Adrenal gland (tissue), 12 donors: ENCODE measurements around the gene IL3RA. TPM values are rescaled to one million over a fixed set of nuclear protein-coding genes. Genes with fewer than 3 reads are reported as not detected.

Source experiments
- DNase-seq, 7 donors: peaks; one replicate each; pipeline ENCODE4 v3.0.0-alpha.2; 2019 to 2020
- H3K27ac ChIP-seq, 5 donors: fragments of 200-600 bp; sonication (generic) in 4 of 5; 1 replicate in 3 of 5; 2 replicates in 2 of 5; pipeline versions ENCODE4 v1.5.1 to v1.8.0; 2016 to 2020; ENCODE audit warnings: mild to moderate bottlenecking in 1 of 5
- H3K27me3 ChIP-seq: fragments of 200-600 bp; 2 replicates; pipeline ENCODE4 v1.8.0; 2021
- H3K36me3 ChIP-seq, 2 donors: fragments of 200-600 bp; replicated peaks in 1 of 2; 1 replicate in 1 of 2; 2 replicates in 1 of 2; pipeline versions ENCODE4 v1.5.1 to v1.8.0; 2018 to 2022
- H3K4me1 ChIP-seq, 2 donors: fragments of 200-600 bp; replicated peaks in 1 of 2; 1 replicate in 1 of 2; 2 replicates in 1 of 2; pipeline versions ENCODE4 v1.5.1 to v1.8.0; 2018 to 2021
- H3K4me3 ChIP-seq, 4 donors: fragments of 200-600 bp; sonication (generic) in 3 of 4; one replicate each; pipeline ENCODE4 v1.5.1; 2016 to 2018
- H3K9me3 ChIP-seq, 3 donors: fragments of 200-600 bp; sonication (generic) in 1 of 3; replicated peaks in 1 of 3; 1 replicate in 2 of 3; 2 replicates in 1 of 3; pipeline versions ENCODE4 v1.5.1 to v1.8.0; 2016 to 2021
- POLR2A ChIP-seq, 2 donors: fragments of 450-650 bp; IDR thresholded peaks; one replicate each; pipeline ENCODE4 v1.6.1; 2017; ENCODE audit warnings: antibody characterized with exemption in 2 of 2, mild to moderate bottlenecking in 2 of 2, moderate library complexity in 1 of 2
- WGBS, 4 donors: extraction: QIAGEN DNeasy Blood & Tissue Kit in 2 of 4; methylation state at CpG; one replicate each; pipeline versions ENCODE4 v1.1.5 to v1.1.7; 2013 to 2017; 5-methylcytosine and 5-hydroxymethylcytosine counted together
- intact Hi-C, 2 donors: fragments of 100-400 bp; cut with DNase I; formaldehyde crosslinking; loops; one replicate each; pipeline versions ENCODE4 v1.14.1 to v1.15.0; 2022 to 2023
- polyA plus RNA-seq, 3 donors: library from polyadenylated mRNA; stranded (reverse); fragments of 200-250 nt in 2 of 3; fragments of 350-450 nt in 1 of 3; fragmentation: Illumina TruSeq in 1 of 3; extraction: RNeasy Lipid Tissue Mini Kit (QIAGEN cat#74804) in 1 of 3; gene quantifications; one replicate each; pipeline ENCODE4 v1.2.3, GENCODE V29; 2013 to 2014
- total RNA-seq, 9 donors: library from RNA; depleted of rRNA in 4 of 9; stranded (reverse); fragments of >200 nt in 4 of 9; fragments of 120-200 nt in 1 of 9; fragmentation: NEBNext Ultra II Directional in 1 of 9; extraction: Animal tissue kit (Norgen Biotek cat#: 25700) in 1 of 9; gene quantifications; one replicate each; pipeline versions ENCODE4 v1.1.0 to v1.2.4, GENCODE V29; 2013 to 2023
- TF ChIP-seq, protein P1 (sequence below), 6 experiments: fragments of 450-650 bp in 4 of 6; fragments of 200-600 bp in 2 of 6; sonication (generic) in 1 of 6; IDR thresholded peaks; 1 replicate in 5 of 6; 2 replicates in 1 of 6; pipeline versions ENCODE4 v1.5.1 to v1.8.0; 2016 to 2021; ENCODE audit warnings: antibody characterized with exemption in 6 of 6, mild to moderate bottlenecking in 2 of 6, moderate library complexity in 1 of 6
- donor health status: healthy with polysubstance abuse.
- donor health status: Bipolar disorder and iron deficiency.
- donor health status: DM: yes; HTN: yes; CAD: no.
- donor health status: DM: no; HTN: no; CAD: no.
- donor health status: DM: no; HTN: no; CAD: no.
- donor health status: DM: yes; HTN: yes; CAD: no.

The IL3RA gene
- total and polyA plus RNA-seq, 12 donors: 1.4 to 7.4 (median 3.1) TPM

DNA sequence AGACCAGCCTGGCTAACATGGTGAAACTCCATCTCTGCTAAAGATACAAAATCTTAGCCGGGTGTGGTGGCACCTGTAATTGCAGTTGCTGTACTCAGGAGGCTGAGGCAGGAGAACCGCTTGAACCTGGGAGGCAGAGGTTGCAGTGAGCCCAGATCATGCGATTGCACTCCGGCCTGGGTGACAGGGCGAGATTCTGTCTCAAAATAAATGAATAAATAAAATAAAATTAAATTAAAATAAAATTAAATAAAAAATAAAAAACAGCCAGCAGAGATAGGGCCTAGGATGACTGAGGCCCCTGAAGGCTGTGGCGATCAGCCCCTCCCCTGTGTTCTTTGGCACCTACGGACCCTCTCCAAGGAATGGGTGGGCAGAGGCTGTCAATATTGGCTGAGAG lies 22.8 kb upstream of the IL3RA start:
- Histone ChIP-seq H3K27ac (no peak overlapping the region), H3K27me3 (no peaks in the 10 kb centered on the region), H3K4me1 (no peaks in the 10 kb centered on the region), H3K4me3 (no peak overlapping the region), H3K36me3 (no peaks in the 10 kb centered on the region), H3K9me3 (no peaks in the 10 kb centered on the region)
- intact Hi-C loops: no loop called here
- WGBS, 4 donors: 83 to 94% (median 87%) methylated on average over 7 of the region's 7 CpGs
- TF ChIP-seq, protein P1, sequence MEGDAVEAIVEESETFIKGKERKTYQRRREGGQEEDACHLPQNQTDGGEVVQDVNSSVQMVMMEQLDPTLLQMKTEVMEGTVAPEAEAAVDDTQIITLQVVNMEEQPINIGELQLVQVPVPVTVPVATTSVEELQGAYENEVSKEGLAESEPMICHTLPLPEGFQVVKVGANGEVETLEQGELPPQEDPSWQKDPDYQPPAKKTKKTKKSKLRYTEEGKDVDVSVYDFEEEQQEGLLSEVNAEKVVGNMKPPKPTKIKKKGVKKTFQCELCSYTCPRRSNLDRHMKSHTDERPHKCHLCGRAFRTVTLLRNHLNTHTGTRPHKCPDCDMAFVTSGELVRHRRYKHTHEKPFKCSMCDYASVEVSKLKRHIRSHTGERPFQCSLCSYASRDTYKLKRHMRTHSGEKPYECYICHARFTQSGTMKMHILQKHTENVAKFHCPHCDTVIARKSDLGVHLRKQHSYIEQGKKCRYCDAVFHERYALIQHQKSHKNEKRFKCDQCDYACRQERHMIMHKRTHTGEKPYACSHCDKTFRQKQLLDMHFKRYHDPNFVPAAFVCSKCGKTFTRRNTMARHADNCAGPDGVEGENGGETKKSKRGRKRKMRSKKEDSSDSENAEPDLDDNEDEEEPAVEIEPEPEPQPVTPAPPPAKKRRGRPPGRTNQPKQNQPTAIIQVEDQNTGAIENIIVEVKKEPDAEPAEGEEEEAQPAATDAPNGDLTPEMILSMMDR (IDR thresholded peaks at IDR 0.05): no peak
- no peak for TF ChIP-seq POLR2A (IDR thresholded peaks at IDR 0.05)
- no peak for DNase-seq

DNA sequence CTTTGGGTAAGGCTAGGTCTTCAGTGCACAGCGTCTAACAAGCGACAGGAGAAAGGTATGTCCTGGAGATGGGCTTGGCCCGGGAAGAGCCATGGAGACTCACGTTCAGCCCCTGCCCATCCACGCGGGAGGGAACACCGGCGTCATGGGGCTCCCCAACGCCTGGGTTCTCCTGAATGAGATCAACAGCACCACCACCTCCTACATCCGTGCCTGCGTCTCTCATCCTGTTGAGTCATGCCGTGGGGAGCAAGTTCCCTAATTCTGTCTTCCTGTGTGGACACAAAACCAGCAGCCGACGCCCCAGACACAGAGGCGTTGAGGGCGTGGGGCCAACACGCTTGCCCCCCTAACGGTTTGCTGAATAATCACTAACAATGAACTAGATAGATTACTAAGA lies 20.1 kb upstream of the IL3RA start:
- peak; percentile 41 to 80 (median 63) for DNase-seq
- Histone ChIP-seq H3K36me3 (no peaks in the 10 kb centered on the region), H3K4me1 (no peaks in the 10 kb centered on the region), H3K27ac (peak overlapping the region in 1 of 5 donors; percentile 27), H3K9me3 (no peaks in the 10 kb centered on the region), H3K4me3 (no peak overlapping the region), H3K27me3 (no peaks in the 10 kb centered on the region)
- intact Hi-C loops: no loop called here
- 60 to 81% (median 68%) methylated on average over 9 to 18 of the region's 18 CpGs for WGBS, 4 donors
- TF ChIP-seq, protein P1 (IDR thresholded peaks at IDR 0.05): no peak
- TF ChIP-seq POLR2A (IDR thresholded peaks at IDR 0.05): no peak

DNA sequence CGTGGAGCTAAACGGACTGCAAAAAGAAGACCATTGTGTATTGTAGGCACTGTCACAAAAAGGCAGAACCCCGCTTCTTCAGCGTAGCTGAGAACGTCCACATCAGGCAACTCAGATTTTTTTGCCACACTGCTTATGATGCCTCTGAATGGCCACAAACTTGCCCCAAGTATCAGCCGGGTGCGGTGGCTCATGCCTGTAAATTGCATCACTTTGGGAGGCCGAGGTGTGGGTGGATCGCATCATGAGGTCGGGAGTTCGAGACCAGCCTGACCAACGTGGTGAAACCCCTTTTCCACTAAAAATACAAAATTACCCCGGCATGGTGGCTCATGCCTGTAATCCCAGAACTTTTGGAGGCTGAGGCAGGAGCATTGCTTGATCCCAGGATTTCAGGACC lies 14.9 kb upstream of the IL3RA start:
- 63 to 70% (median 67%) methylated on average over 13 of the region's 13 CpGs for WGBS, 4 donors
- Histone ChIP-seq H3K27ac (no peak overlapping the region), H3K27me3 (no peaks in the 10 kb centered on the region), H3K9me3 (no peaks in the 10 kb centered on the region), H3K36me3 (no peaks in the 10 kb centered on the region), H3K4me1 (no peaks in the 10 kb centered on the region), H3K4me3 (no peak overlapping the region)
- DNase-seq: no peak
- TF ChIP-seq, protein P1 (IDR thresholded peaks at IDR 0.05): no peak
- TF ChIP-seq POLR2A (IDR thresholded peaks at IDR 0.05): no peak
- intact Hi-C loops: loop anchor here in 1 of 2 donors (10.0 kb wide), 1 partner anchor 73 kb away; the partner anchor contains the start of gene SLC25A6

GRCh38 chrX:1322393-1322792 lies 14.2 kb upstream of the IL3RA start:
- DNase-seq: no peak
- H3K9me3 ChIP-seq: no peaks in the 10 kb centered on the region
- no peaks in the 10 kb centered on the region for H3K4me1 ChIP-seq
- WGBS, 4 donors: 62 to 81% (median 68%) methylated on average over 7 to 9 of the region's 9 CpGs
- TF ChIP-seq POLR2A (IDR thresholded peaks at IDR 0.05): no peak
- TF ChIP-seq, protein P1 (IDR thresholded peaks at IDR 0.05): no peak
- H3K4me3 ChIP-seq: no peak overlapping the region
- no peak overlapping the region for H3K27ac ChIP-seq
- intact Hi-C loops: loop anchor here in 1 of 2 donors (10.0 kb wide), 1 partner anchor 72 kb away; the partner anchor contains the start of gene SLC25A6
- no peaks in the 10 kb centered on the region for H3K36me3 ChIP-seq
- no peaks in the 10 kb centered on the region for H3K27me3 ChIP-seq
